G401.6 (cell line): ENCODE results near the gene FAM186B.
"Not testable (repeated sequence)": the region's sequence is repeated elsewhere in the genome, so short reads cannot be mapped to it uniquely, and the experiment has no call there.

Experiments
- FAIRE-seq: peaks from 2 replicates; lab custom pipeline; 2012; peaks lifted over from hg19 to GRCh38; lab: Jason Lieb, UNC

The FAM186B gene

DNA sequence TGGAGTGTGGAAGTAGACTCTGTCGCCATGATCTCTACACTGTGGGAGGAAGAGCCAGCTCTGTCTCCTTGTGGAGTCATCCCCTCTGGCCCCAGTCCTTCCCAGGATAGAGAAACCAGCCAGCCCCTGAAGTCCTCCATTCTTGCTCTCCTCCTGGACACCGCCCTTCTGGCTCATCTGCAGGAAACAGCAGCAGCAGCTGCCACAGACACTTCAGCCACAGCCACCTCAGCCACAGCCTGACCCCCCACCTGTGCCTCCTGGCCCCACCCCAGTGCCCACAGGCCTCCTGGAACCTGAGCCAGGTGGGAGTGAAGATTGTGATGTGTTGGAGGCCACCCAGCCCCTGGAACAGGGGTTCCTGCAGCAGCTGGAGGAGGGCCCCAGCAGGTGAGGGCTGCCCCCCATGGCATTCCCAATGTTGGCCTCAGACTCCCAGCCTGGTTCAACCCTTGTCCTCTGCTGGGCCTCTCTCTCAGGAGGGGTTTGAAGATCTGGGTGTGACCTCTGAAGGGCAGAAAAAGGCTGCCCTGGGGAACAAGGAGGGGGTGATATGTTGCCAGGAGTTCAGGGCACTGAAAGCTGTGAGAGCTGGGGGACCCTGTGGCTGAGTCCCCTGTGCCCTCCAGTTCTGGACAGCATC, 28.4 kb upstream of the FAM186B start:
- FAIRE-seq: no peak

DNA sequence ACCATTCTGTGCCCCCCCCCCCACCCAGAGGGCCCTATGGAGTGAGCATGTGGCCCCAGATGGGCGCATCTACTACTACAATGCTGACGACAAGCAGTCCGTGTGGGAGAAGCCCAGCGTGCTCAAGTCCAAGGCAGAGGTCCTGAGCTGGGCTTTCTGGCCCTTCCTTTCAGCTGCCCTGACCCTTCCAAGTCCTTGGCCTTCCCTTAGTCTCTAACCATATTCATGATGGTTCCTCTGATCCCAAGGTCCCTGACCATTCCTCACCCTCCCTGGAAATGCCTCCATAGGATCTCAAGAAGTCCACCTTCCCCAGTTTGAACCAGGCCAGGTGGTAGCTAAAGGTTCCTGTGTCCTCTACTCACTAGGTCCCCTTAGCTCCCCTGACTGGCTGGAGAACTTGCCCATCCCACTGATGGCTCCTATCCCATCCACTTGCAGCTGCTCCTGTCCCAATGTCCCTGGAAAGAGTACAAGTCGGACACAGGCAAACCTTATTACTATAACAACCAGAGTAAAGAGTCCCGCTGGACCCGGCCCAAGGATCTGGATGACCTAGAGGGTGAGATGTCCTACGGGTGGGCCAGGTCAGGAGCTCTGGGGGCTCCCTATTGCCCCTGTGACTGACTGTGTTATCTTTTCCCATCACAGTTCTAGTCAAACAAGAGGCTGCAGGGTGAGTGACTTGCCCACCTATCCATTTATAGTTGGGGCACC, 27.7 kb upstream of the FAM186B start:
- FAIRE-seq: no peak

GRCh38 chr12:49632401-49632800, 27.0 kb upstream of the FAM186B start:
- no peak for FAIRE-seq

GRCh38 chr12:49631336-49631907, 26.0 kb upstream of the FAM186B start:
- FAIRE-seq: no peak

GRCh38 chr12:49627752-49628360, 22.4 kb upstream of the FAM186B start:
- no peak for FAIRE-seq

DNA sequence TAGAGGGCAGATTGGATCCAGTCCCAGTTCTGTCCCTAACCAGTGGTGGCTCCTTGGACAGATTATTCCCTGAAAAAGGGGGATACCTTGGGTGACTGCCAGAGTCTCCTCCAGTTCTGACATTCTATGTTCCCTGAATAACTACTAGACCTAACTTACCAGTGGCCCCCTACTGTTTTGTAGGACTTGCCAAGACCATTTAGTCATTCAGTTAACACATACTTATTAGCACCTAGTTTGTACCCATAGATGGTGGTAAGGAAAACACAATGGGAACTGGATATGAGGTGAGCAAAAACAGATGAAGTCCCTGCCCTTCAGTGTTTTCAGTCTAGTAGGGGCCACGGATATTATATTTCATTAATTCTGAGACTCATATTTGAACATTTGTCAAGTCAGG, 21.4 kb upstream of the FAM186B start:
- no peak for FAIRE-seq

DNA sequence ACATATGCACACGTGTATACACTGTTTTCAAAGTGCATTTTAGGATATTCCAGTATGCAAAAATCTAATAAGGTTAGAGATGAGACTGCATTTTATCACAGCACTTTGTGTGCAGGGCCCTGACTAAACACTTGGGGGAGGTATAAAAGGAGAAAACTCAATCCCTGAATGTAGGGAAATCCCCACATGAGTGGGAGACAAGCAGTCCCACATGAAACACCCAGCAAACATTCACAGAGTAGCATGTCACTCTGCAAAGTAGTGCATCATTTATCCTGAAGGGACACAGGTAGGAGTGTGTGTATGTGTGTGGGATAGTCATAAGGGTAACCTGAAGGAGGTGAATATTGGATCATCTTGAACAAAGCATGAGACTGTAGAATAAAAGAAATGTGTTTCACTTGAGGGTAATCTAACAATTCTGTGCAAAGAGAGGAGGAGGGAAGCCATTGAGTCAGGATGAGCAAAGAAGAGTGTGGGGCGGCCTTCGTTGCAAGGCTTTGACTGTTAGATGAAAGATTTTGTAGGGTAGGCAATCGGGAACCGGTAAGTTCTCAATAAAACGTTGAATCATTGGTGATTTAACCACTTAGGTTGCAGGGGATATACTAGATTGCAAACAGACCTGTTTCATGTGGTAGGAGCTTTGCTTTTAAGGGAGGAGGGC, 20.9 kb upstream of the FAM186B start:
- no peak for FAIRE-seq

- no peak for FAIRE-seq
Observed at GRCh38 chr12:49624921-49625577, 19.6 kb upstream of the FAM186B start.

DNA sequence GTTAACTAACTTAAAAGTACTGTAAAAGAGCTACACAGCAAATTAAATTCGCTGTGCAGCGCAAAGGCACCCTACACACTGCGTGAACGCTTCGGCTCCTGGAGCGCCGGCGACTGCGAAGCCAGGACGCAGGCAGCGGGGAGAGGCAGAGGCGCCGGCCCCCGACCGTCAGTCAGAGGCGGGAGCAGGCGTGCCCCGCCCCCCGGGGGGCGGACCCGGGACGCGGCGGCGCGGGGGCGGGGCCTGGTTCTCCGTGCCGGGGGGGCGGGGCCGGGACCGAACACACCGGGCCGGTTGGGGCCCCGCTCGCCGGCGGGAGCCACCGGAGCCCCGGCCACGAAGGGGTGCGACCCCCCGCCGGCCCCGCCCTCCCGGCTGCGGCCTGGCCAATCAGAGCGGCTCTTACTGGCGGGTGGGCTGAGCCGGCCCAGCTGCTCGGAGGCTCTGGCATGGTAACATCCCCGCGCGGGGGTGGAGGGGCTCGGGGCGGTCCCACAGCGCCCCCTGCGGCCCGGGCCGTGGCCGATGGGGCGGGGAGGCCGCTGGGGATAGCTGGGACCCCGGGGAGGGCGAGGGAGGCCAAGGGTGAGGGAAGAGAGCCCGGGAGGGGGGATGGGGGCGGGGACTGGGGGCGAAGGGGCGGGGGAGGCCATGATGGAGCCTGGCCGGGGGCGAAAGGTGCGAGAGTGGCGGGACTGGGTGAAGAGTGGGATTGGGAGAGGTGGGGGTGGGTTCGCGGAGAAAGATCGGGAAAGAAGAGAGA, 17.9 kb upstream of the FAM186B start, which contains the start of gene PRPF40B:
PRPF40B (plus strand) TSS at position 420 of the 763 bp plus-strand sequence; CDS start at position 450, 30 bp downstream.
- no peak for FAIRE-seq

DNA sequence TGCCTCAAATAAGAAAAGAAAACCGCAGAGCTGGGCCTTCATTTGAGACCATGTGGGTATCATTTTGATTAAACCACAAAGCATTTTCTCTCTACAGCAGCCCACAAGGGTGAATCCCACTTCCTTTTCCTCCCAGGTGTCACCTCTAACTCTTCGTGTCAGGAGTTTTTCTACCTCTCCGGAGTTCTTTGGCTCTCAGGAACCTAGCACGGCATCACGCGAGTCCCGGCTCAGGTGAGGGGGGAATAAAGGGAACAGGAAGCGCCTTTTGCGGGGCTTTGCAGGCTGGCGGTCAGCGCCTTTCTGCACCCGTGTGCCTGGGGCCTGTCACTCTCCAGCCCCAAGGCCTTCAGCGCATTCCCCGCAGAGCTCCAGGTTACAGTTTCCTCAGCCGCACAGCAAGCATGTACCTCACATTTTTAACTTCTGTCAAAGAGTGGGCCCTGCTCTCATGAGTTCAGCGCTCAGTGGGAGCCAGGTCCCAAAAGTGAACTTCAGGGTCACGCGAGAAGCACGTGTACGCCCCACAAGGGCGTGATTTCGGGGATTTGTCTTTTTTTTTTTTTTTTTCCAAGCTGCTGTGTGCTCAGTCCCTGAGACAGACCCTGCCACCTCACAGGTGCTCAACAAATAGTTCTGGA, 17.2 kb upstream of the FAM186B start:
- no peak for FAIRE-seq

- no peak for FAIRE-seq
Observed at GRCh38 chr12:49621651-49622500, 16.4 kb upstream of the FAM186B start.

- FAIRE-seq: no peak
Observed at GRCh38 chr12:49619286-49619685, 13.8 kb upstream of the FAM186B start.

DNA sequence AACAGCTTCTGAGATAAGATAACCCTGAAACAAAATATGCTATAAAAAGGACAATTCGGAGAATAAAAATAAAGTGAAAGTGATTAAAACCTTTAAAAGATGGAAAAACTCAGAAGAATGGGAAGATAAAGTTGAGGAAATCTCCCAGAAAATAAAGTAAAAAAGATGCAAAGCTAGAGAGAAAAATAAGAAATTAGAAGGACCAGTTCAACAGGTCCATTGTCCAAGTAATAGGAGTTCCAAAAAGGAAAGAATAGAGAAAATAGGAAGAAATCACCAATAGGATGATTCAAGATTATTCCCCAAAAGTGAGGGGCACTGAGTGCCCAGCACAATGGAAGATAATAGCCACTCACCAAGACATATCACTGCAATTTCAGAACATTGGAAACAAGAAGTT, 13.1 kb upstream of the FAM186B start:
- FAIRE-seq: no peak

DNA sequence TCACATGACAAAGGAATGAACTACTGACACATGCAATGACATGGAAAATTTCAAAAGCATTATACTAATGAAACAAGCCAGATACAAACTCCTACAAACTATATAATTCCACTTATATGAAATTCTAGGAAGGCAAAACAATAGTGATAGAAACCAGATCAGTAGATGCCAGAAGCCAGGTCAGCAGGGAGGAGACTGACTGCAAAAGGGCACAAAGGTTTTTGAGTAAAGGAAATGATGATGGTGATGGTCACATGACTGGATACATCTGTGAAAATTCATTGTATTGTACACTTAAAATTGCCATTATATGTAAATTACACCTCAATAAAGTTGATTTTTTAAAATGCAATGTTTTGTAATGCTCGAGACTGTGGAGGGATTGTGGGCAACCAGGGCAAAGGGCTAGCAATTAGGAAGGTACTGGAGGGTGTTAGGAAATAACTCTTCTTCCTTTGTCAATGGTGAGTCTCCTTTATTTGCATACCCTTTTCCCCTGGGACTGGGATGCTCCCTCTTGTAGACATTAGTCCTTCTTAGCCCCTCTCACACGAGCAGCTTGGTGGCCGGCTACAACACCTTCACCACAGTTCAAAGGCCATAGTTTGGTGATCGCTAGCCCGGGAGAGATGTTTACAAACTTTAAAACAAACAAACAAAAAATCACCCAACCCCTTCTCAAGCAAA, 11.2 kb upstream of the FAM186B start:
- FAIRE-seq: no peak

DNA sequence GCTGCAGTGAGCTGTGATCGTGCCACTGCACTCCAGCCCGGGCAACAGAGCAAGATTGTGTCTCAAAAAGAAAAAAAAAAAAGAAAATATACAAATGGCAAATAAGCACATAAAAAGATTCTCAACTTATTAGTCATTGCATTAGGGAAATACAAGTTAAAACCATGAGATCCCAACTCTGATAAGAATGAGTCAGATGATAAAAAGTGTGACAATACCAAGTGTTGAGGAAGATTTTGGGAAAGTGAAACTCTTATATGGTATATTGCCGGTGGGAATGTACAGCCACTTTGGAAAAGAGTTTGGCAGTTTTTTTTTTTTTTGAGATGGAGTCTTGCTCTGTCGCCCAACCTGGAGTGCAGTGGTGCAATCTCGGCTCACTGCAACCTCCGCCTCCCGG, 10.3 kb upstream of the FAM186B start:
- no peak for FAIRE-seq

DNA sequence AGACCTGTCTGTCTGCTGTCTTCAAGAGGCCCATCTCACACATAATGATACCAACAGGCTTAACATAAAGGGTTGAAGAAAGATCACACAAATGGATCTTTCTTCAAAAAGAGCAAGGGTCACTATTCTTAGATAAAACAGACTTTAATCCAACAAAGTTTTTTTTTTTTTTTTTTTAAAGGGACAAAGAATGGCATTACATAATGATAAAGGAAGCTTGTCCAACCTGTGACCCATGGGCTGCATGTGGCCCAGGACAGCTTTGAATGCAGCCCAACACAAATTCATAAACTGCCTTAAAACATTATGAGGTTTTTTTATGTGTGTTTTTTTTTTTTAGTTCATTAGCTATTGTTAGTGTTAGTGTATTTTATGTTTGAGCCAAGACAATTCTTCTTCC, 6.8 kb upstream of the FAM186B start:
- no peak for FAIRE-seq

GRCh38 chr12:49610785-49611184, 5.3 kb upstream of the FAM186B start:
- FAIRE-seq: not testable (repeated sequence)

GRCh38 chr12:49609875-49610154, 4.4 kb upstream of the FAM186B start:
- FAIRE-seq: no peak

DNA sequence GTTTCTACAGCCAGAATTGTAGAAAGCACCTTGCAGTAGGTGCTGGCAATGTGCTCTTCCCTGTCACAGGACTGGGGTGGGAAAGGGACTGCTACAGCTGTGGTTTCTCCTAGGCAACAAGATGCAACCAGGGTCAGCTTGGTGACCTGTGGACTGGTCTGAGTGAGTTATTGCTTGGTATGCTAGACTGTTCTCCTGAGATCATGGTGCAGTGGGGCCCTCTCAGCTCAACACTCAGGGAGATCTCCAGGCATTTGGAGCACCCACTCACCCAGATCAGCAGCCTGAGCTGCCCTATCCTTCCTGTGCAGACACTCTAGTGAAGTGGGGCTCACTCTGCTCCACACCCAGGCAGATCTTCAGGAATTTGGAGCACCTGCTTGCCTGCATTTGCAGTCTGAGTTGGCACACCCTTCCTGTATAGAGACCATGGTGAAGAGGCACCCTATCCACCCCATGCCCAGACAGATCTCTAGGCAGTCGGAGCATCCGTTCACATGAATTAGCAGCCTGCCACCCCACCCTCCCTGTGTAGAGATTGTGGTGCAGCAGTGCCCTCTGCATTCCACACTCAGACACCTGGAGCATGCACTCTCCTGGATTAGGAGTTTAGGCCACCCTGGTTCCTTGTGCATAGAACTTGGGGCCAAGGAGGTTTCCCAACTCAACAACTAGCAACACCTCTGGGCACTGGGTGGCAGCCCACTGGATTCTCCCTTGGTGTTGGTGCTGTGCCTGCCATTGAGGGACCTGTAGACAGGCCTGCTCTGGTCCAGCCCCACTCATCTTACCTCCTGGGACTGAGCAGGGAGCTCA, 3.8 kb upstream of the FAM186B start:
- FAIRE-seq: no peak
